ENCODE data around the gene UBE2F. TPM values are rescaled to one million over a fixed set of nuclear protein-coding genes. Genes with fewer than 3 reads are reported as not detected.

The UBE2F gene
- total RNA-seq, 1 donor from 2014 or later, result 51.4 TPM

- Histone ChIP-seq H3K4me3 (no peak overlapping the region), H3K36me3 (no peaks in the 10 kb centered on the region), H3K9me3 (no peaks in the 10 kb centered on the region), H3K27ac (peak overlapping the region; percentile 30), H3K27me3 (no peaks in the 10 kb centered on the region), H3K4me1 (peaks cover 12% of the 10 kb centered on the region)
- intact Hi-C loops (cut with DNase I), result no loop called here
- DNase-seq (no peak), ATAC-seq (peak; percentile 7)
- TF ChIP-seq, protein P1, sequence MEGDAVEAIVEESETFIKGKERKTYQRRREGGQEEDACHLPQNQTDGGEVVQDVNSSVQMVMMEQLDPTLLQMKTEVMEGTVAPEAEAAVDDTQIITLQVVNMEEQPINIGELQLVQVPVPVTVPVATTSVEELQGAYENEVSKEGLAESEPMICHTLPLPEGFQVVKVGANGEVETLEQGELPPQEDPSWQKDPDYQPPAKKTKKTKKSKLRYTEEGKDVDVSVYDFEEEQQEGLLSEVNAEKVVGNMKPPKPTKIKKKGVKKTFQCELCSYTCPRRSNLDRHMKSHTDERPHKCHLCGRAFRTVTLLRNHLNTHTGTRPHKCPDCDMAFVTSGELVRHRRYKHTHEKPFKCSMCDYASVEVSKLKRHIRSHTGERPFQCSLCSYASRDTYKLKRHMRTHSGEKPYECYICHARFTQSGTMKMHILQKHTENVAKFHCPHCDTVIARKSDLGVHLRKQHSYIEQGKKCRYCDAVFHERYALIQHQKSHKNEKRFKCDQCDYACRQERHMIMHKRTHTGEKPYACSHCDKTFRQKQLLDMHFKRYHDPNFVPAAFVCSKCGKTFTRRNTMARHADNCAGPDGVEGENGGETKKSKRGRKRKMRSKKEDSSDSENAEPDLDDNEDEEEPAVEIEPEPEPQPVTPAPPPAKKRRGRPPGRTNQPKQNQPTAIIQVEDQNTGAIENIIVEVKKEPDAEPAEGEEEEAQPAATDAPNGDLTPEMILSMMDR (IDR thresholded peaks at IDR 0.05), result no peak
Measured at GRCh38 chr2:237922641-237923361, 44.0 kb upstream of the UBE2F start.

- Histone ChIP-seq H3K4me1 (peaks cover 12% of the 10 kb centered on the region), H3K27ac (peak overlapping the region; percentile 30), H3K36me3 (no peaks in the 10 kb centered on the region), H3K9me3 (no peaks in the 10 kb centered on the region), H3K27me3 (no peaks in the 10 kb centered on the region), H3K4me3 (peak overlapping the region; percentile 32)
- intact Hi-C loops (cut with DNase I), result no loop called here
- peak; percentile 88 for DNase-seq
- TF ChIP-seq, protein P1 (IDR thresholded peaks at IDR 0.05), result peak; percentile 95
- peak; percentile 98 for ATAC-seq
Measured at GRCh38 chr2:237923481-237924163, 43.2 kb upstream of the UBE2F start.

GRCh38 chr2:237924164-237924534 is 42.7 kb upstream of the UBE2F start:
- H3K9me3 ChIP-seq, result no peaks in the 10 kb centered on the region
- H3K4me1 ChIP-seq, result peaks cover 12% of the 10 kb centered on the region
- intact Hi-C loops (cut with DNase I), result no loop called here
- H3K27me3 ChIP-seq, result no peaks in the 10 kb centered on the region
- H3K4me3 ChIP-seq, result no peak overlapping the region
- TF ChIP-seq, protein P1 (IDR thresholded peaks at IDR 0.05), result no peak
- DNase-seq, result no peak
- no peaks in the 10 kb centered on the region for H3K36me3 ChIP-seq
- H3K27ac ChIP-seq, result no peak overlapping the region
- ATAC-seq, result no peak

GRCh38 chr2:237927135-237927534 is 39.7 kb upstream of the UBE2F start:
- TF ChIP-seq, protein P1 (IDR thresholded peaks at IDR 0.05), result no peak
- ATAC-seq, result no peak
- DNase-seq, result no peak
- intact Hi-C loops (cut with DNase I), result no loop called here
- Histone ChIP-seq H3K27ac (no peak overlapping the region), H3K4me3 (no peak overlapping the region), H3K27me3 (no peaks in the 10 kb centered on the region), H3K9me3 (no peaks in the 10 kb centered on the region), H3K36me3 (no peaks in the 10 kb centered on the region), H3K4me1 (peaks cover 19% of the 10 kb centered on the region)

DNA sequence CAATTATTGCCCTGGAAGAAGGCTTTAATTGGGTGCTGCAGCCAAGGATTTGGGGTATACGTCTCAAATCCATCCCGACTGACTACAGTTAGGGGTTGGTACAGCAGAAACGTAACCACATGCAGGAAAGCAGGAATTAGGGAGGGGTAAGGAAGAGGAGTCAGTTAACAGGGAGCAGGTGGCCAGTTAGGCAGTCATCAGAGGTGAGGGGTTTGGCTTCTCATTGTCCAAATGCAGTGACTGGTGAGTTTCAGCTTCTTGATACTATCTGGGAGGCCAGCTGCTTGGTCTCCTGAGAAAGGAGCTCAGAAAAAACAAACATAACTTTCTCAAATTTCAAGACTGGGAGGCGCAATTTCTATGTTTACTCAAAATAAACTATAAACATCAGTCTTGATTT is 38.8 kb upstream of the UBE2F start:
- no peaks in the 10 kb centered on the region for H3K36me3 ChIP-seq
- TF ChIP-seq, protein P1 (IDR thresholded peaks at IDR 0.05), result no peak
- no peak overlapping the region for H3K4me3 ChIP-seq
- no peak overlapping the region for H3K27ac ChIP-seq
- no peaks in the 10 kb centered on the region for H3K27me3 ChIP-seq
- no peaks in the 10 kb centered on the region for H3K9me3 ChIP-seq
- ATAC-seq, result no peak
- no peak for DNase-seq
- H3K4me1 ChIP-seq, result peaks cover 19% of the 10 kb centered on the region
- intact Hi-C loops (cut with DNase I), result no loop called here

Measured in upper lobe of right lung (tissue), 1 donor.